ENCODE measurements around the gene PAX3. TPM values are rescaled to one million over a fixed set of nuclear protein-coding genes. Genes with fewer than 3 reads are reported as not detected.

PAX3 gene
- polyA plus RNA-seq, 1 donor from 2014 or later, result not detected

DNA sequence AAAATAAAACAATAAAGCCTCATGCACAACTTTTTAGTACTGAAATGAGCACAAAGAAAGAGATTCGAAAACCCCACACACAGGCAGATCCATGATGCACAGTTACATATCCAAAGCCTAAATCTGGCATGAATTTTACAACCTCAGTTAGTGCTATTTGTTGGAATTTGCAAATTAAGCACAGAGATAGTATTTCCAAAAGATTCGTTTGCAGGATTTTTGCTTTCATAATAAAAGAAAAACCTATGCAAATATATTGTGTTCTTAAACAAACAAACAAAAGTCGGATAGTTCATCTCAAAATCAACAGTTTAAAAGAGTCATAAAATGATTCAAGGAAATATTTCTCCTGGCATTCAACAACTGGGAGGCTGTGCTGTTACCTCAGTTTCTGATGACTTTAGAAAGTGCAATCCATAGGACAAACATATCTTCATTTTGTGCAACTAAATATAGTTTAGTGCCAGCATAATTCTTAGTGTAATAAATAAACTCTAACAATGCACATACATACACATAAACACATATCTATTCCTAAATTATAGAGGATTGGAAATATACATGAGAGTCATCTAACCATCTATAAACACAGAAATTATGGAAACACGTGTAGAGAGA, 10.8 kb downstream of the PAX3 start:
- peaks cover 0 to 9% (median 4%) of the 10 kb centered on the region in 3 donors for H3K9me3 Mint-ChIP-seq
- H3K27me3 Mint-ChIP-seq, result peaks cover 50% of the 10 kb centered on the region
- no peak overlapping the region for H3K4me3 Mint-ChIP-seq
- peaks cover 0 to 9% (median 0%) of the 10 kb centered on the region in 3 donors for H3K4me1 Mint-ChIP-seq
- no peaks in the 10 kb centered on the region for H3K36me3 Mint-ChIP-seq
- no peak overlapping the region for H3K27ac Mint-ChIP-seq

DNA sequence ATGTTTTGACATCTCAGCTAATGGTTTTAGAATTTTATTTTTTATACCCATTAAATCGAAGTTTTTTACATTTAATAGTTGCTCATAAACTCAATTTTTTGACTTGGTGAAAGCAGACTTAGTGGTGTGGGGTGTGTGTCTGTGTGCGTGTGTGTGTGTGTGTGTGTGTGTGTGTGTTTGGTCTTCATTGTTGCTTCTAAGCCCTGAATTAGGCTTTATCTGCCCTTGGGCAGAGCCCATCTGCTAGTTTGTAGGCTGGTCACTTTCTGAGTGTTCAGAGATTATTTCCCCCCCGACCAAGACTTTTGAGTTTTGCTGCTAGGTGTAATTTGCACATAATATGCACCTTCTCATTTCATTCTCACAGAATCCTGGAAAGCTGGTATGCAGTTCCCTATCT, 14.3 kb downstream of the PAX3 start:
- H3K27me3 Mint-ChIP-seq, result peaks cover 32% of the 10 kb centered on the region
- H3K9me3 Mint-ChIP-seq, result peaks cover 0 to 2% (median 0%) of the 10 kb centered on the region in 3 donors
- no peak overlapping the region for H3K4me3 Mint-ChIP-seq
- no peaks in the 10 kb centered on the region for H3K36me3 Mint-ChIP-seq
- peaks cover 0 to 5% (median 0%) of the 10 kb centered on the region in 3 donors for H3K4me1 Mint-ChIP-seq
- no peak overlapping the region for H3K27ac Mint-ChIP-seq

DNA sequence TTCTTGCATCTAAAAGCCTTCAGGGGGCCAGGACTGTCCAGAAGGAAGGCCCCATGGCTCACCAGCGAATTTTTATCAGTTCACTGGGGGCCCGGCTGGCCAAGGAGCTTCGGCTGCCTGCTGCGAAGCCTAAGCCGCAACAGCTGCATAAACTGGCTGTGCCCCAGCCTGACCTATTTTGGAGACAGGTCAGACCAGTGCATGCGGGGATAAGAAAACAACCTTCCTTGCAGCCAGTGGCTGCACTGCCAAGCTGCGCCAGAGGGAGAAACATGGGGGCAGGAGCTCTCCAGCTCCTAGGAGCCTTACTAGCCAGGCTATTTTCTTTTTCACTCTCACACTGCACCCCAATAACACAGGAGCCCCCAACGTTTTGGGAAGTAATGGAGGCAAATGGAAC, 15.2 kb downstream of the PAX3 start:
- H3K9me3 Mint-ChIP-seq, result no peaks in the 10 kb centered on the region
- H3K27me3 Mint-ChIP-seq, result peaks cover 24% of the 10 kb centered on the region
- H3K36me3 Mint-ChIP-seq, result no peaks in the 10 kb centered on the region
- H3K27ac Mint-ChIP-seq, result no peak overlapping the region
- H3K4me3 Mint-ChIP-seq, result no peak overlapping the region
- peaks cover 0 to 3% (median 0%) of the 10 kb centered on the region in 3 donors for H3K4me1 Mint-ChIP-seq

DNA sequence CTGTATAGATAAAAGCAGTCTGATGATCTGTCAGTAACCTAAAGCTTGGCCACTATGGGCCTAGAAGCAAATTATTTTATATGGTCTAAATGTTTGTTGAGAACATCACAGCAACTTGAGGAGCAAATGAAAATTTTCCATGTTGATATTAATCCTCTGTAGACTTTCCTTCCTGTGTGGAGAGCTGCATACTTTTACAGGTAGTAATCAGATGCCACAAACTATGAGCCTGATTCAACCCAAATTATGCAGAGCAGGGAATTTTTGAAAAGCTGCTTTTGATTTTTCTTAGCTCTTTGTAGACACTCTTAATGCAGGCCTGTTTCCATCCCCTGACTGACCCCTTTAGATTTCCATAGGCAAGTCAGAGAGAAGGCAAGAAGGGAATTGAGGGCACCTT, 17.3 kb downstream of the PAX3 start:
- Mint-ChIP-seq H3K27me3 (peaks cover 16% of the 10 kb centered on the region), H3K9me3 (no peaks in the 10 kb centered on the region), H3K4me1 (no peaks in the 10 kb centered on the region), H3K27ac (no peak overlapping the region), H3K36me3 (no peaks in the 10 kb centered on the region), H3K4me3 (no peak overlapping the region)

DNA sequence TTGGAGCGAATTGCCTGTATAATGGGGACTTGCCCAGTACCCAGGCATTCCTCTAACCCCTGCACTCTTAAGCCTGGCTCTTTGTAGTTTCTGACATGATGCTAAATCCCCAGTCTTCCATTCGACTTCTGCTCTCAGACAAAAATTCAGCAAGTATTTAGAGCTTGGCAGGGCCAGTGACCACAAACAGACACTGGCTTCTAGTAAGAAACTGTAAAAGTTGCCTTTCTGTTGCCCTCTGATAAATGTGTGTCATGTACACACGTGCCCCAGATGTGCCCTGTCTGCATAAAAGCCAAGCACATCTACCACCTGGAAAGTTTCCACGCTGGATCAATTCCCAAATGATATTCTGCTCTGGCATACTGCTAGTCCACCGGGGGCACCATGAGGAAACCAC, 18.0 kb downstream of the PAX3 start:
- Mint-ChIP-seq H3K27me3 (peaks cover 15% of the 10 kb centered on the region), H3K36me3 (no peaks in the 10 kb centered on the region), H3K4me1 (no peaks in the 10 kb centered on the region), H3K4me3 (no peak overlapping the region), H3K27ac (no peak overlapping the region), H3K9me3 (no peaks in the 10 kb centered on the region)

DNA sequence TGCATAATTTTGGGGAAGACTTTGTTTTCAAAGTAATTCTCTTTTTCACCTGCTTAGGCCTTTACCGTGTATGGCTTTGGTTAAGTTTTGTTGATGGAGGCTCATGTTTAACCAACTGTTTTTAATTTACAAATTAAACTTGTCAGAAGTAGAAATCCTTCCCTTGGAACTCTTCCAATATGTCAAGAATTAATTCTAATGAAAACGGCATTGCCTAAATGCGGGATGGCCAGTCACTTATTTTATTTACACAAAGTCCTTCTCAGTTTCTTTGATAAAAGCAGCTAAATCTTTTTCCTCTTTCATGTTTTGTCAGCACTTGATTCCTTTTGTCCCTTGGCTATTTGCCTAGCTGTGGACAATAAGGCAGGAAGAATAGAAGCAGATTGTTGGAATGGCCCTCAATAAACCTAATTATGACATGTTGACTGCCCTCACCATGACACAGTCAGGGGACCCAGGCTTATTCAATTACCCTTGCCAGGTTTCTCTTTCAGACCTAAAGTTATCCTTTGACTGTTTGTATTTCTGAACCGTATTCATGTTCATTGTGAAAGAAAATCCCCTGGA, 26.3 kb downstream of the PAX3 start:
- Mint-ChIP-seq H3K27me3 (peaks cover 18% of the 10 kb centered on the region), H3K4me1 (peaks cover 0 to 2% (median 0%) of the 10 kb centered on the region in 3 donors), H3K36me3 (no peaks in the 10 kb centered on the region), H3K9me3 (no peaks in the 10 kb centered on the region), H3K4me3 (no peak overlapping the region), H3K27ac (no peak overlapping the region)

DNA sequence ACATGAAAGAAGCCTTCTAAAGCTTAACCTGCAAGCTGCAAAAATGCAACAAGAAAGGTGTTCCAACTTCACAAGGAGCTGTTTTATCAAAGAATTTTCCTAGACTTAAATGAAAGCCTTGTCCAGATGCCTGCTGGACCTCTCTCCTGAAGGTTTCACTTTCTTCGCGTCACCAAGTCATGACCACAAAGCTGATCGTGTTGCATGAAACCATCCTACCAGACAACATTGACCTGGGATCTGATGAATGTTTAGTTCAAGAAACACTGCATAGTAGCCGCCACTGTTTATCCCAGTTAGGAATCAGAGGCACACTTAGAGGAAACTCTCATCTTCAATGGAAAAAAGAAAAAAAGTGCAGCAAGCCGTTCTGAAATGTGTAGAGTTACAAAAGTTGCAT, 26.9 kb downstream of the PAX3 start:
- peaks cover 16% of the 10 kb centered on the region for H3K27me3 Mint-ChIP-seq
- peaks cover 0 to 2% (median 0%) of the 10 kb centered on the region in 3 donors for H3K4me1 Mint-ChIP-seq
- H3K4me3 Mint-ChIP-seq, result no peak overlapping the region
- no peaks in the 10 kb centered on the region for H3K9me3 Mint-ChIP-seq
- H3K27ac Mint-ChIP-seq, result no peak overlapping the region
- H3K36me3 Mint-ChIP-seq, result no peaks in the 10 kb centered on the region

DNA sequence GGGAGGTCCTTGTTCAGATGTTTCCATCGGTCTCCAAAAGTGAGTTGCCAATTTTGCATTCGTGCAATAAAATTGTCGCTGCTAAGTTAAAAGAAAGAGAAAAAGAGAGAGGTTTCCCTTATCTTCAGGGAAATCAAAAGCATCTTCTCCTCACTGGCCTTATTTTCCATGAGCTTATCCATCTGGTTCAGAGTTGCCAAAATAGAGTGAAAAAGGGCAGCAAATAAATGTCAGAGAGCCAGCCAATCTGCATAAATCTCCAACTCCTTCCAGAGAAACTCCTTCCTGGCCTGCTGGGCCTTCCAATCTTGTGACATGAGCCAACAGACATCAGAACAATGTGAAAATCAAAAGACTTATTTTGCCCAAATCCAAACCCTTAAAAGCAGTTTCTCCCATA, 28.4 kb downstream of the PAX3 start:
- H3K9me3 Mint-ChIP-seq, result no peaks in the 10 kb centered on the region
- no peak overlapping the region for H3K27ac Mint-ChIP-seq
- H3K4me1 Mint-ChIP-seq, result peaks cover 0 to 2% (median 0%) of the 10 kb centered on the region in 3 donors

DNA sequence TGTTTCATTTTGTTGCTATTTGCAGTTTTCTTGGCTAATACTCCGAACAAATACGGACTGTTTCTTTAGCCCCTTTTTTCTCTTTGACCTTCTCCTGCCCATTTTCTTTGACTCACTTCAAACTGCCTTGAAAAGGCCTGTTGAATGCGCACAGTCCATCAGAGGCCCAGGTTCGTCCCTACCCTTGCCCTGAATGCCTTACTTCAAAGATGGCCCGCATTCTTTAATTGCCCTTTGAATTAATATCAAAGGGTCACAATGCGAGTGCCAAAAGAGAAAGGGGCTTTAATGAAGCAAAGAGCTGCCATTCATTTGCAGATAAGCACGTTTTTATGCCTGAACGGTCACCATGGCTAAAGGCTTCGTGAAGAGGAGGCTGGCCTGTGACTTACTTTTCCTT, 29.7 kb downstream of the PAX3 start:
- Mint-ChIP-seq H3K4me3 (no peak overlapping the region), H3K9me3 (peaks cover 0 to 2% (median under 1%) of the 10 kb centered on the region in 3 donors), H3K27me3 (peaks cover 10% of the 10 kb centered on the region), H3K27ac (no peak overlapping the region), H3K4me1 (peaks cover 0 to 2% (median 0%) of the 10 kb centered on the region in 3 donors), H3K36me3 (no peaks in the 10 kb centered on the region)

More for the DNA sequence above, 28.4 kb downstream of the PAX3 start:
- no peak overlapping the region for H3K4me3 Mint-ChIP-seq
- H3K27me3 Mint-ChIP-seq, result peaks cover 12% of the 10 kb centered on the region
- no peaks in the 10 kb centered on the region for H3K36me3 Mint-ChIP-seq

DNA sequence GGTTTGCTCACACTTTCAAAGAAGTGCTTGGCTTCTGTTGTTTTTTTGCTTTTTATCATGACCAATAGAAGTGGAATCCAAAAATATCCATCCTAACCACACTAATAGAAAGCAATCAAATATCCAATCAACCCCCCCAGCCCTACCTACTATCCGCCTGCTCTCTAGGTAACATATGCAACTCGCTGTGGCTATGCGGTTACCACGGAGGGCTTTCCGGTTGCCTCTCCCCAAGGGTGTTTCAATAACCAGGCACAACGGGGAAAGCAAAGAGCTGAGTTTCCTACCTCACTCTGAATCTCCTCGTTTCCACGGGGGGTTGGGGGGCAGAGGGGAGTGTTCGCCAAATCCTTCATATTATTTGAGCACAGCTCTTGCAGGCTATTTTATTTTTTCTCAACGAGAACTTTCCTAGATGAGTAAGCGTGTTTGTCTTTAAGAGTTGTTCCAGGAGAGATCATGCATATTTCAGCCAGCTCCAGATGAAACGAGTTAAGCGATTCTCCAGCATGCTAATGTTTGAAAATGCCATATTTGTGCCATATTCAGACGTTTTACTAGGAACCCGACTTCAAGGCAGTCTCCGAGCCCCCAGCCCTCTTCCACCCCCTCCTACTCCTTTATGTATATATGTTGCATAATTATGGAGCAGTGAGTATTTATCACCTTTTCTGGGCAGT, 30.3 kb downstream of the PAX3 start:
- Mint-ChIP-seq H3K36me3 (no peaks in the 10 kb centered on the region), H3K4me3 (no peak overlapping the region), H3K4me1 (peaks cover 0 to 2% (median 0%) of the 10 kb centered on the region in 3 donors), H3K27me3 (peaks cover 11% of the 10 kb centered on the region), H3K27ac (no peak overlapping the region), H3K9me3 (peaks cover 2 to 6% (median 3%) of the 10 kb centered on the region in 3 donors)

DNA sequence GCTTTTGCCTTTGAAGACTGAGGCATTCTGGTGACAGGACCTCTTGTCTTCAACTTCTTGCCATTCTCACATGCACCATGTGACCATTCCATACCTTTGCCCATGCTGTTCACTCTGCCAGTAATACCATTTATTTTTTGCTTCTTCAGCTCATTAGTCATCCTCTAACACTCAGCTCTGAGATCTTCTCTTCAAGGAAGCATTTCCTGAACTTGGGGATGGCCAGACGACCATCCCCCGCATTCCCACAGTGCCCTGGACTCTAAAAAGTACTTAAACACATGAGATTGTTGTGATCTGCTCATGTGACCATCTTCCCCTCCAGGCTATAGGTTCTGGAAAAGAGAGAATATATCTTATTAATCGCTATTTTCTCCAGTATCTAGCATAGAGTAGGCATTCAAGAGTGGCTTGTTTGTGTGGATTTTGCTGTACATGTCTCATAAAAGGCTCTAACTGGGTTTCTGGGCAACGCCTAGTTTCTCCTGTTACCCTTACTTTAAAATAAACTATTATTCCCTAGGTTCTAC, 33.9 kb downstream of the PAX3 start:
- Mint-ChIP-seq H3K36me3 (no peaks in the 10 kb centered on the region), H3K27ac (no peak overlapping the region), H3K27me3 (peaks cover 6% of the 10 kb centered on the region), H3K4me1 (no peaks in the 10 kb centered on the region), H3K4me3 (no peak overlapping the region), H3K9me3 (peaks cover 2 to 6% (median 4%) of the 10 kb centered on the region in 3 donors)

DNA sequence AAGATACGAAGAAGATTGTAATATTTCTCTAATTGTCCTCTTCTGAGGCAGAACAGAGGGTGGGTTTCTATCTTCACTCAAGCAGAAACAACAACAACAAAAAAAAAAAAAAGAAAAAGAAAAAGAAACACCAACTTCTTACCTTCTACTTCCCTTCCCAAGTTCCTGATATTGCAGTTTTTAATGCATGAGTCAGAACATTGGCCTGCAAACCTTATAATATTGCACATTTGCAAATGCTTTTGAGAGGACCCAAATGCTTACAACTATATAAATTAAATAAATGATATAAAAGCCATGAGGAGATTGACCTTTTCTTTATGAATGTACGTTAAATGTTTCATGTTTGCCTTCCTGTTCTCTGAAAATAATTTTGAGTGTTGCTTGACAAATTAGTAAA, 37.3 kb downstream of the PAX3 start:
- H3K36me3 Mint-ChIP-seq, result no peaks in the 10 kb centered on the region
- H3K4me3 Mint-ChIP-seq, result no peak overlapping the region
- no peaks in the 10 kb centered on the region for H3K4me1 Mint-ChIP-seq
- peaks cover 17% of the 10 kb centered on the region for H3K27me3 Mint-ChIP-seq
- H3K27ac Mint-ChIP-seq, result no peak overlapping the region
- peaks cover 2 to 6% (median 4%) of the 10 kb centered on the region in 3 donors for H3K9me3 Mint-ChIP-seq

DNA sequence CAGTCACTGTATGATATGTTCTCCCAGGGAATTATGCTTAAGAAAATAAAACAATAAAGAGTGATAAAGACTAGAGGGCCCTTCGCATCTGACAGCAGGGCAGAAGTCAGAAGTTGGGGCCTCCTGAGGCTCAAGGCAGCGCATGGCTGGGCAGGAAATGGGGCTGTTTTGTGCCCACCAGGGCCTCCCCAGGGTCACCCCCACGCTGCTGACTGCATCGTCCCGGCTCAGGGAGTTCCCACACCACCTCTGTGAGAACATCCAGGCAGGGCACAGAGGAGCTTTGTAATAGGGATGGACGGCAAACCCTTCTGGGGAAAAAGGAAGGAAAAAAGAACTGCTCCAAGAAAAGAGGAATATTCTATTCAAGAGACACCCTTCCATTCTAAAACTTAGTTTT, 41.2 kb downstream of the PAX3 start:
- Mint-ChIP-seq H3K4me3 (no peak overlapping the region), H3K9me3 (no peaks in the 10 kb centered on the region), H3K27ac (no peak overlapping the region), H3K36me3 (no peaks in the 10 kb centered on the region), H3K4me1 (no peaks in the 10 kb centered on the region), H3K27me3 (peaks cover 13% of the 10 kb centered on the region)

DNA sequence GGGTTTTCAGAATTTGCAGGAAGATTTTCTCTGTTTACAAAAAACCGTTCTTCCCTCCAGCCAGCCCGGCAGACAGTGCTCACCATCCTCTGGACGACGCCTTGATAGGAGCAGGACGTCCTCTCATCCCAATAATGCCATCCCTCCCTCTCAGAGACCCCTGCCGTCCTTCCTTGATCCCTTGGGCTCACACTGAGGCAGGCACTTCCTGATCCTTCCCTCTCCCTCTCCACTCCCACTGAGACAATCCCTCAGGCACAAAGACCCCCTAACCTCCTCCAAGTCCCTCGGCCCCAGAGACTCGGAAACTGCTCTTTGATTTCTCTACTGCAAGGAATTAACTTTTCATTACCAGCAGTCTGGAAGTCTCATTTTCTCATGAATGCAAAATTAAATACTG, 42.5 kb downstream of the PAX3 start:
- H3K27ac Mint-ChIP-seq, result no peak overlapping the region

DNA sequence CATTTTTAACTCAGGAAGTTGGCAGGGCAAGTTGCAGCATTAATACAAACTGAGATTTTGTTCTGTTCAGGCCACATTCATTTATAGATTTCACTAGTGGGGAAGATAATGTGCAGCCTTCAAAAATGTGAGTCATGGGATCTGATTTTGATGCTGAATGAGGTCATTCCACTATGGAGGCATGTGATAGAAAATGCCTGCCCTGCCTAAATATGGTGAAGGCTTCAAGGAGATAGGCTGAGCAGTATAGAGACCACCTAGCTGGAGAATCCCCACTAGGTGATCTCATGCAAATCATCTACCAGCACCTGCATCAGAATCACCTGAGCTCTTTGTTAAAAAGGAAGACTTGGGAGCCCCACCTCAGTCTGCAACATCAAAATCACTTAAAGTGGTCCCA, 43.7 kb downstream of the PAX3 start:
- H3K36me3 Mint-ChIP-seq, result no peaks in the 10 kb centered on the region
- no peaks in the 10 kb centered on the region for H3K9me3 Mint-ChIP-seq
- H3K4me3 Mint-ChIP-seq, result no peak overlapping the region
- H3K27ac Mint-ChIP-seq, result no peak overlapping the region
- H3K4me1 Mint-ChIP-seq, result no peaks in the 10 kb centered on the region
- peaks cover 16% of the 10 kb centered on the region for H3K27me3 Mint-ChIP-seq

More for the DNA sequence above, 42.5 kb downstream of the PAX3 start:
- Mint-ChIP-seq H3K27me3 (peaks cover 16% of the 10 kb centered on the region), H3K4me1 (no peaks in the 10 kb centered on the region), H3K36me3 (no peaks in the 10 kb centered on the region), H3K9me3 (no peaks in the 10 kb centered on the region), H3K4me3 (no peak overlapping the region)
